Ishikawa (cell line): ENCODE data around the gene CDH18.

Source experiments
- CEBPB ChIP-seq: IDR thresholded peaks from 2 replicates; pipeline ENCODE4 v1.6.1; 2012
- EGR1 ChIP-seq: IDR thresholded peaks from 2 replicates; pipeline ENCODE4 v1.6.1; 2012
- EP300 ChIP-seq: IDR thresholded peaks from 2 replicates; pipeline ENCODE4 v1.6.1; 2012; ENCODE audit warnings: borderline replicate concordance
- RAD21 ChIP-seq: IDR thresholded peaks from 2 replicates; pipeline ENCODE4 v1.6.1; 2012; ENCODE audit warnings: low read depth
- REST ChIP-seq: IDR thresholded peaks from 2 replicates; pipeline ENCODE4 v1.6.1; 2012; ENCODE audit warnings: low read depth, mild to moderate bottlenecking
- TAF1 ChIP-seq: IDR thresholded peaks from 2 replicates; pipeline ENCODE4 v1.6.1; 2012; ENCODE audit warnings: low read depth, mild to moderate bottlenecking
- TEAD4 ChIP-seq: IDR thresholded peaks from 2 replicates; pipeline ENCODE4 v1.6.1; 2012
- YY1 ChIP-seq: IDR thresholded peaks from 2 replicates; pipeline ENCODE4 v1.6.1; 2012; ENCODE audit warnings: low read depth

GRCh38 chr5:19713740-19714139 is 274.3 kb downstream of the CDH18 start:
- TF ChIP-seq TAF1 (no peak), CEBPB (no peak), YY1 (no peak), RAD21 (no peak), REST (no peak), EGR1 (no peak), EP300 (no peak), TEAD4 (no peak)
